ENCODE data around the gene LRP5.

The LRP5 gene

DNA sequence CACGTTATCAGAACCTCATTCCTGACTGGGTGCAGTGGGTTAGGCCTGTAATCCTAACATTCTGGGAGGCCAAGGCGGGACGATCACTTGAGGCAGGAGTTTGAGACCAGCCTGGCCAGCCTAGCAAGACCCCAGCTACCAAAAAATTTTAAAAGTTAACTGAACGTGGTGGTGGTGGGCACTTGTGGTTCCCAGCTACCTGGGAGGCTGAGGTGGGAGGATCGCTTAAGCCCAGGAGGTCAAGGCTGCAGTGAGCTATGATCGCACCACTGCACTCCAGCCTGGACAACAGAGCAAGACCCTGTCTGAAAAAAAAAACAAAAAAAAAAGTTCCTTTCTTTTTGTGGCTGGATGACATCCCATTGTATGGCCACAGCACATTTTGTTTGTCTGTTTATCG lies 80.4 kb downstream of the LRP5 start:
- H3K36me3 ChIP-seq (ENCODE audit: control insufficient read depth, low read length), result no peaks in the 10 kb centered on the region; the same call in 1 of the 2 replicates
- H3K4me2 ChIP-seq (ENCODE audit: low read length), result no peak overlapping the region
- TF ChIP-seq EZH2phosphoT487 (IDR thresholded peaks at IDR 0.05; ENCODE audit: borderline replicate concordance, low read length), result no peak
- TF ChIP-seq, protein P1, sequence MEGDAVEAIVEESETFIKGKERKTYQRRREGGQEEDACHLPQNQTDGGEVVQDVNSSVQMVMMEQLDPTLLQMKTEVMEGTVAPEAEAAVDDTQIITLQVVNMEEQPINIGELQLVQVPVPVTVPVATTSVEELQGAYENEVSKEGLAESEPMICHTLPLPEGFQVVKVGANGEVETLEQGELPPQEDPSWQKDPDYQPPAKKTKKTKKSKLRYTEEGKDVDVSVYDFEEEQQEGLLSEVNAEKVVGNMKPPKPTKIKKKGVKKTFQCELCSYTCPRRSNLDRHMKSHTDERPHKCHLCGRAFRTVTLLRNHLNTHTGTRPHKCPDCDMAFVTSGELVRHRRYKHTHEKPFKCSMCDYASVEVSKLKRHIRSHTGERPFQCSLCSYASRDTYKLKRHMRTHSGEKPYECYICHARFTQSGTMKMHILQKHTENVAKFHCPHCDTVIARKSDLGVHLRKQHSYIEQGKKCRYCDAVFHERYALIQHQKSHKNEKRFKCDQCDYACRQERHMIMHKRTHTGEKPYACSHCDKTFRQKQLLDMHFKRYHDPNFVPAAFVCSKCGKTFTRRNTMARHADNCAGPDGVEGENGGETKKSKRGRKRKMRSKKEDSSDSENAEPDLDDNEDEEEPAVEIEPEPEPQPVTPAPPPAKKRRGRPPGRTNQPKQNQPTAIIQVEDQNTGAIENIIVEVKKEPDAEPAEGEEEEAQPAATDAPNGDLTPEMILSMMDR (IDR thresholded peaks at IDR 0.05; ENCODE audit: low read depth, low read length, poor library complexity, severe bottlenecking), result no peak
- no peaks in the 10 kb centered on the region for H3K9me3 ChIP-seq (ENCODE audit: control insufficient read depth, insufficient read depth, low read length)
- H3K4me1 ChIP-seq (ENCODE audit: control insufficient read depth, low read length), result peaks cover under 1% of the 10 kb centered on the region; the same call in 1 of the 2 replicates
- H3K9me2 ChIP-seq (replicated peaks; ENCODE audit: control insufficient read depth, low read length), result no peaks in the 10 kb centered on the region
- no peaks in the 10 kb centered on the region for H3K27me3 ChIP-seq (ENCODE audit: control insufficient read depth, low read length)
- H3K4me3 ChIP-seq (ENCODE audit: low read length), result no peak overlapping the region
- no peaks in the 10 kb centered on the region for H3K79me2 ChIP-seq (ENCODE audit: control insufficient read depth, low read length)
- no peak overlapping the region for H3K27ac ChIP-seq (ENCODE audit: low read depth, low read length)
- H4K20me1 ChIP-seq (ENCODE audit: control insufficient read depth, insufficient read depth, low read depth, low read length), result no peaks in the 10 kb centered on the region
- H3F3A ChIP-seq (ENCODE audit: control insufficient read depth, insufficient read depth), result no peaks in the 10 kb centered on the region

DNA sequence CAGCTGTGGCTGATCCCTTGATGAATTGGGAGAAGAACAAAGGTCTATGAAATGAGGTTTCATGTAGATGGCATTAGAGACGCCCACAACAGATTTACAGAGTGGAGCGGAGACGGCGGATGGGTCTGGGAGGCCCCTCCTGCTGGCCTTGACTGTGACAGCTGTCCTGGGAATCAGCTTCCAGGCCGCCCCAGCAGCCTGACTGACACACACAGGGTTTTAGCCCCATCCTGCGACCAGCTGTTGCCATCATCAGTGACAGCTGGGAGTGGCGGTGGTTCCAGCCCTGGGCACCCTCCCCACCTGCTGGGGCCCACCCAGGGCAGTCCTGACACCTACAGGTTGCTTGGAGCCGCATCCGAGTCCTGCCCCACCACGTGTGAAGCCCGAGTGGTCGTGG lies 84.1 kb downstream of the LRP5 start:
- H3K36me3 ChIP-seq (ENCODE audit: control insufficient read depth, low read length), result no peaks in the 10 kb centered on the region
- TF ChIP-seq, protein P1 (IDR thresholded peaks at IDR 0.05; ENCODE audit: low read depth, low read length, poor library complexity, severe bottlenecking), result no peak
- TF ChIP-seq EZH2phosphoT487 (IDR thresholded peaks at IDR 0.05; ENCODE audit: borderline replicate concordance, low read length), result no peak
- no peaks in the 10 kb centered on the region for H3K27me3 ChIP-seq (ENCODE audit: control insufficient read depth, low read length)
- H3F3A ChIP-seq (ENCODE audit: control insufficient read depth, insufficient read depth), result no peaks in the 10 kb centered on the region
- H3K79me2 ChIP-seq (ENCODE audit: control insufficient read depth, low read length), result no peaks in the 10 kb centered on the region
- no peak overlapping the region for H3K27ac ChIP-seq (ENCODE audit: low read depth, low read length)
- no peaks in the 10 kb centered on the region for H3K9me2 ChIP-seq (replicated peaks; ENCODE audit: control insufficient read depth, low read length)
- no peaks in the 10 kb centered on the region for H3K9me3 ChIP-seq (ENCODE audit: control insufficient read depth, insufficient read depth, low read length)
- H3K4me3 ChIP-seq (ENCODE audit: low read length), result no peak overlapping the region
- H3K4me2 ChIP-seq (ENCODE audit: low read length), result no peak overlapping the region
- peaks cover 6% of the 10 kb centered on the region for H3K4me1 ChIP-seq (ENCODE audit: control insufficient read depth, low read length)
- no peaks in the 10 kb centered on the region for H4K20me1 ChIP-seq (ENCODE audit: control insufficient read depth, insufficient read depth, low read depth, low read length)

DNA sequence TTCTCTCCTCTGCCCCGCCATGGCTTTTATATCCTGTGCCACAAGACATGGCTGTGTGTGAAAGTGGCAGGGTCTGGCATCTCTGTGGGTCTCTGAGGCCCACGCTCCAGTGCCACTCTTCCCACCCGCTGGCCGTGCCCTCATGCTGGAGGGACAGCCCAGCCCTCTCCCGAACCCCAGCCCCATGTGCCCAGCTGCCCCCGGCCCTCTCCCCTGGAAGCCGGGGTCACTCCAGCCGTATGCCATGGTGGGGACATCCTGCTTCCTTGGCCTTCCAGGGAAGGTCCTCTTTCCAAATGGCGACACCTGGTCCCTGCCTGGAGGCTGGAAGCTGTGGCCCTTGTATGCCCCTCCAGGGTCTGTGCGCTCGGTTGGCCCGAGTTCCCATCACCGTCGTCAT lies 84.9 kb downstream of the LRP5 start:
- H3K4me2 ChIP-seq (ENCODE audit: low read length), result no peak overlapping the region
- H4K20me1 ChIP-seq (ENCODE audit: control insufficient read depth, insufficient read depth, low read depth, low read length), result no peaks in the 10 kb centered on the region
- H3K4me1 ChIP-seq (ENCODE audit: control insufficient read depth, low read length), result peaks cover 6% of the 10 kb centered on the region
- H3K9me2 ChIP-seq (replicated peaks; ENCODE audit: control insufficient read depth, low read length), result no peaks in the 10 kb centered on the region
- H3K27me3 ChIP-seq (ENCODE audit: control insufficient read depth, low read length), result no peaks in the 10 kb centered on the region
- no peaks in the 10 kb centered on the region for H3K36me3 ChIP-seq (ENCODE audit: control insufficient read depth, low read length)
- H3K4me3 ChIP-seq (ENCODE audit: low read length), result no peak overlapping the region
- no peaks in the 10 kb centered on the region for H3K9me3 ChIP-seq (ENCODE audit: control insufficient read depth, insufficient read depth, low read length)
- H3K79me2 ChIP-seq (ENCODE audit: control insufficient read depth, low read length), result no peaks in the 10 kb centered on the region
- no peaks in the 10 kb centered on the region for H3F3A ChIP-seq (ENCODE audit: control insufficient read depth, insufficient read depth)
- TF ChIP-seq, protein P1 (IDR thresholded peaks at IDR 0.05; ENCODE audit: low read depth, low read length, poor library complexity, severe bottlenecking), result no peak
- no peak for TF ChIP-seq EZH2phosphoT487 (IDR thresholded peaks at IDR 0.05; ENCODE audit: borderline replicate concordance, low read length)
- H3K27ac ChIP-seq (ENCODE audit: low read depth, low read length), result no peak overlapping the region
